ENCODE measurements around the gene STK24.

DNA sequence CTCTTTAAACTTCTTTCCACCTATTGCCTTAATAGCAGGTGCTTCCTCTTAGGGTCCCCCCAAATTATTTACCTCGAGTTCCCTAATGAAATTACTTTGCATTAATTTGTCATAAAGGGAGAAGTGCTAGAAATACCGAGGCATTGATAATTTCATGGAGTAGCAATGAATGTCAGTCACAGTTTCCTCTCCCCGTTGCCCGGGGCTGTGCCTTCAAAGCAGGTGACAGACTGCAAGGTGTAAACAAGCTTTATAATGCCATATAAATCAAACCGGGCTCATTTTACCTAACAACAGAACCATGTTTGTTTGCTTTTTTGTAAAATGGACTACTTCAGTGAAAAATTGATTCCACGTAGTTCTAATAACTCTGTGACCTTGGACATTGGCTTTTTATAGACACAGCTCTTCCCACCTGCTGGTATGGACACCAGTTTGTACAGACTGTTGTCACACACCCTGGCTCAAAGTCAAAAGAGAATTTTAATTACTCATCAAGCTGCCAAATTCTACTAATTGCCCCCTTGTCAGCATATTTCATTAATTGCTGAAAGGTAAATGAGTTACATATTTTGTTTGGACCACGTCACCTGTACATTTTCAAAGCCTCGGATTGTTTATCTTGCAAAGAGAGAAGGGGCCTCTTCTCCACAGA, 171.1 kb downstream of the STK24 start:
- TF ChIP-seq, protein P1, sequence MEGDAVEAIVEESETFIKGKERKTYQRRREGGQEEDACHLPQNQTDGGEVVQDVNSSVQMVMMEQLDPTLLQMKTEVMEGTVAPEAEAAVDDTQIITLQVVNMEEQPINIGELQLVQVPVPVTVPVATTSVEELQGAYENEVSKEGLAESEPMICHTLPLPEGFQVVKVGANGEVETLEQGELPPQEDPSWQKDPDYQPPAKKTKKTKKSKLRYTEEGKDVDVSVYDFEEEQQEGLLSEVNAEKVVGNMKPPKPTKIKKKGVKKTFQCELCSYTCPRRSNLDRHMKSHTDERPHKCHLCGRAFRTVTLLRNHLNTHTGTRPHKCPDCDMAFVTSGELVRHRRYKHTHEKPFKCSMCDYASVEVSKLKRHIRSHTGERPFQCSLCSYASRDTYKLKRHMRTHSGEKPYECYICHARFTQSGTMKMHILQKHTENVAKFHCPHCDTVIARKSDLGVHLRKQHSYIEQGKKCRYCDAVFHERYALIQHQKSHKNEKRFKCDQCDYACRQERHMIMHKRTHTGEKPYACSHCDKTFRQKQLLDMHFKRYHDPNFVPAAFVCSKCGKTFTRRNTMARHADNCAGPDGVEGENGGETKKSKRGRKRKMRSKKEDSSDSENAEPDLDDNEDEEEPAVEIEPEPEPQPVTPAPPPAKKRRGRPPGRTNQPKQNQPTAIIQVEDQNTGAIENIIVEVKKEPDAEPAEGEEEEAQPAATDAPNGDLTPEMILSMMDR (conservative IDR thresholded peaks at IDR 0.05; ENCODE audit: low read length) = no peak
- no peak for TF ChIP-seq EZH2phosphoT487 (IDR thresholded peaks at IDR 0.05; ENCODE audit: borderline replicate concordance, low read depth, low read length)

Measured in OCI-LY7 (cell line).